Pancreas (tissue), 10 donors: ENCODE results near the gene AP3S1. TPM values are rescaled to one million over a fixed set of nuclear protein-coding genes. Genes with fewer than 3 reads are reported as not detected.
A peak's percentile ranks its signal among the peaks of the same experiment; 100 is the strongest.
"Not testable (repeated sequence)": the region's sequence is repeated elsewhere in the genome, so short reads cannot be mapped to it uniquely, and the experiment has no call there.

Source experiments
- ATAC-seq, 4 donors: fragments of 200-7000 bp; cut with Tn5 transposase; one replicate each; pipeline versions ENCODE4 v1.8.0 to v1.9.1; 2020; ENCODE audit warnings: mild to moderate bottlenecking in 4 of 4, moderate library complexity in 4 of 4
- DNase-seq, 6 donors: peaks; one replicate each; pipeline ENCODE4 v3.0.0-alpha.2; 2020
- FAIRE-seq: peaks from 2 replicates; lab custom pipeline; 2012; peaks lifted over from hg19 to GRCh38; lab: Jason Lieb, UNC
- H3K27ac ChIP-seq, 4 donors: fragments of 200-600 bp; sonication (generic); 1 replicate in 3 of 4; 2 replicates in 1 of 4; pipeline versions ENCODE4 v1.5.0 to v1.8.0; 2020
- H3K27me3 ChIP-seq, 4 donors: fragments of 200-600 bp; one replicate each; pipeline ENCODE4 v1.8.0; 2021
- H3K36me3 ChIP-seq, 3 donors: fragments of 200-600 bp; sonication (generic) in 1 of 3; one replicate each; pipeline versions ENCODE4 v1.5.0 to v1.8.0; 2020 to 2021
- H3K4me1 ChIP-seq, 3 donors: fragments of 200-600 bp; one replicate each; pipeline ENCODE4 v1.8.0; 2021
- H3K4me3 ChIP-seq, 4 donors: fragments of 200-600 bp; sonication (generic) in 2 of 4; one replicate each; pipeline versions ENCODE4 v1.5.0 to v1.8.0; 2020 to 2021
- H3K9me3 ChIP-seq, 4 donors: fragments of 200-600 bp; one replicate each; pipeline ENCODE4 v1.8.0; 2021
- WGBS, 2 donors: extraction: QIAGEN DNeasy Blood & Tissue Kit; methylation state at CpG; one replicate each; pipeline ENCODE4 v1.1.7; 2013; 5-methylcytosine and 5-hydroxymethylcytosine counted together
- intact Hi-C, 3 donors: fragments of 100-400 bp; cut with DNase I; formaldehyde crosslinking; loops; one replicate each; pipeline versions ENCODE4 v1.11.1 to v1.14.2; 2022
- polyA plus RNA-seq, 2 donors: library from polyadenylated mRNA; stranded (reverse); fragments of 200-250 nt; gene quantifications; one replicate each; pipeline ENCODE4 v1.2.3, GENCODE V29; 2013
- total RNA-seq, 6 donors: library from RNA; stranded (reverse); fragmentation: NEBNext Ultra II Directional in 4 of 6; extraction: Animal tissue kit (Norgen Biotek cat#: 25700) in 4 of 6; gene quantifications; one replicate each; pipeline versions ENCODE4 v1.2.1 to v1.2.4, GENCODE V29; 2021 to 2023
- TF ChIP-seq, protein P1 (sequence below), 4 donors: fragments of 200-600 bp; sonication (generic) in 3 of 4; IDR thresholded peaks; one replicate each; pipeline versions ENCODE4 v1.5.0 to v1.8.0; 2021; ENCODE audit warnings: antibody characterized with exemption in 4 of 4
- donor health status: healthy with polysubstance abuse.
- donor health status: DM: no; HTN: no; CAD: no; lungs with moderate emphysema.
- donor health status: DM: no; HTN: no; CAD: no.
- donor health status: control.
- donor health status: control.
- donor health status: Bipolar disorder and iron deficiency.
- donor health status: DM: yes; HTN: yes; CAD: no.
- donor health status: DM: no; HTN: no; CAD: no.
- donor health status: DM: no; HTN: no; CAD: no.
- donor health status: DM: yes; HTN: yes; CAD: no.

Gene AP3S1
- total and polyA plus RNA-seq, 8 donors, result 26.0 to 58.4 (median 47.9) TPM

GRCh38 chr5:115895821-115896220, 54.1 kb downstream of the AP3S1 start:
- no peaks in the 10 kb centered on the region for H3K4me1 ChIP-seq
- no peak for DNase-seq
- H3K27me3 ChIP-seq, result no peaks in the 10 kb centered on the region
- no peak overlapping the region for H3K4me3 ChIP-seq
- no peak for FAIRE-seq
- ATAC-seq, result no peak
- H3K27ac ChIP-seq, result no peak overlapping the region
- H3K36me3 ChIP-seq, result no peaks in the 10 kb centered on the region
- TF ChIP-seq, protein P1, sequence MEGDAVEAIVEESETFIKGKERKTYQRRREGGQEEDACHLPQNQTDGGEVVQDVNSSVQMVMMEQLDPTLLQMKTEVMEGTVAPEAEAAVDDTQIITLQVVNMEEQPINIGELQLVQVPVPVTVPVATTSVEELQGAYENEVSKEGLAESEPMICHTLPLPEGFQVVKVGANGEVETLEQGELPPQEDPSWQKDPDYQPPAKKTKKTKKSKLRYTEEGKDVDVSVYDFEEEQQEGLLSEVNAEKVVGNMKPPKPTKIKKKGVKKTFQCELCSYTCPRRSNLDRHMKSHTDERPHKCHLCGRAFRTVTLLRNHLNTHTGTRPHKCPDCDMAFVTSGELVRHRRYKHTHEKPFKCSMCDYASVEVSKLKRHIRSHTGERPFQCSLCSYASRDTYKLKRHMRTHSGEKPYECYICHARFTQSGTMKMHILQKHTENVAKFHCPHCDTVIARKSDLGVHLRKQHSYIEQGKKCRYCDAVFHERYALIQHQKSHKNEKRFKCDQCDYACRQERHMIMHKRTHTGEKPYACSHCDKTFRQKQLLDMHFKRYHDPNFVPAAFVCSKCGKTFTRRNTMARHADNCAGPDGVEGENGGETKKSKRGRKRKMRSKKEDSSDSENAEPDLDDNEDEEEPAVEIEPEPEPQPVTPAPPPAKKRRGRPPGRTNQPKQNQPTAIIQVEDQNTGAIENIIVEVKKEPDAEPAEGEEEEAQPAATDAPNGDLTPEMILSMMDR (IDR thresholded peaks at IDR 0.05), result no peak
- intact Hi-C loops, result no loop called here
- 93 to 96% methylated on average over 3 of the region's 3 CpGs for WGBS, 2 donors
- H3K9me3 ChIP-seq, result no peaks in the 10 kb centered on the region

- Histone ChIP-seq H3K9me3 (no peaks in the 10 kb centered on the region), H3K4me1 (no peaks in the 10 kb centered on the region), H3K27me3 (no peaks in the 10 kb centered on the region), H3K4me3 (no peak overlapping the region), H3K36me3 (no peaks in the 10 kb centered on the region), H3K27ac (no peak overlapping the region)
- FAIRE-seq, result no peak
- no peak for ATAC-seq
- whole genome bisulfite sequencing, 2 donors, result 96 to 99% methylated on average over 1 of the region's 1 CpG
- DNase-seq, result no peak
- intact Hi-C loops, result no loop called here
- TF ChIP-seq, protein P1 (IDR thresholded peaks at IDR 0.05), result no peak
Measured at GRCh38 chr5:115898656-115899055, 56.9 kb downstream of the AP3S1 start.

DNA sequence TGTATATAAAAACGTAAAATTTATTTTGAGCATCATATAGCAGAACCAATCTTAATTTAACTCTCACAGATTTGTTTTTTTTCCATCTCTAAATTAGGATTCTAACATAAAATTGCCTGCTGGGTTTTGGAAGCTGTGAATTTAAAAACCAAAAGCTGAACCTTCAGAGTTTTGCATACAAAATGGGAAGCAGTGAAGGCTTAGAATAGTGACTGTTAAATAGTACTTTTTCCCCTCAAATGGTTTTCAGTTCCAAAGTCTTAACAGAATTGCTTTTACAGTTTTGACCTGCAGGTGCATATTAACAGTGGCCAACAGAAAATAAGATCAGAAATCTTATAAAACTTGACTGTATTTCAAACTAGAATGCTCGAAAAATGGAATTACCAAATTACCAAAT, 65.4 kb downstream of the AP3S1 start:
- ATAC-seq (no peak), FAIRE-seq (no peak), DNase-seq (no peak)
- intact Hi-C loops, result no loop called here
- 88 to 89% methylated on average over 2 of the region's 2 CpGs for WGBS, 2 donors
- H3K36me3 ChIP-seq, result no peaks in the 10 kb centered on the region
- H3K4me1 ChIP-seq, result no peaks in the 10 kb centered on the region
- H3K4me3 ChIP-seq, result no peak overlapping the region
- no peaks in the 10 kb centered on the region for H3K9me3 ChIP-seq
- H3K27me3 ChIP-seq, result no peaks in the 10 kb centered on the region
- TF ChIP-seq, protein P1 (IDR thresholded peaks at IDR 0.05), result no peak
- H3K27ac ChIP-seq, result no peak overlapping the region

DNA sequence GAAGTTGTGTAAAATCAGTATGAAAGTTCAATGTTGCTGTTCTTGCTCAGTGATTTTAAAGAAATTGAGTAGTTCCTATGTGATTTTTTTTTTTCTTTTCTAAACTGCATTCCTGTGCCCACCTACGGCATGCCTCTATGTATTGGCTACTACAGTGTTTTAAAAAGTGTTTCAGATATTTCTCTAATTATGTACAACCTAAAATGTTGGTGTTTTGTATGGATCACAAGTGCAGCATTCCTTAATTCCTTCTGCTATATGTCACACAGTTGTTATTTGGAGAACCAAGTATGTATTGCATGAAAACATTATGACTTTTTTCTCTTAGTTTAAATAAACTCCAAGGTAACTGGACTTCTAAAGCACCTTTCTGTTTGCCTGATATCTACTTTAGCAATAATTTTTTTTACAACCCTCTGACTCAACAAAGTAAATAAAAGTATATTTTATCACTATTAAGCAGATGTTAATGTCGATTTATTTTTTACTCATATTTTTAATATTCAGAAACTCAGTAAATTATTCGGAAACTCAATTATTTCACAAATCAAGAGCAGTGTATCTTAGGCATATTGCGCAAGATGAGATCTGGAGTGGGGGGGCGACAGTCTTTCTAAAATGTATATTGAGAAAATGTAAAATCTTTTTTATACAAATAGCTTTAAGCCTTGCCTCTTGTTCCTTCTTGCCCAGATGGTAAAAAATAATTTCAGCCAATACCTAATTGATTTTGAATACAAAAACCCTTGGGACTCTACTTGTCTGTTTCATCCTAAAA, 72.1 kb downstream of the AP3S1 start:
- H3K27ac ChIP-seq, H3K4me3 ChIP-seq, H3K4me1 ChIP-seq, H3K36me3 ChIP-seq, H3K27me3 ChIP-seq, intact Hi-C loops, DNase-seq, H3K9me3 ChIP-seq: not testable (repeated sequence)
- peak in 2 of 4 donors; percentile 23 to 44 for ATAC-seq
- 79 to 80% methylated on average over 5 of the region's 5 CpGs for WGBS, 2 donors
- FAIRE-seq, result peak; percentile 91

- no peak overlapping the region for H3K4me3 ChIP-seq
- H3K27ac ChIP-seq, result no peak overlapping the region
- H3K9me3 ChIP-seq, result no peaks in the 10 kb centered on the region
- DNase-seq (no peak), ATAC-seq (no peak), FAIRE-seq (no peak)
- intact Hi-C loops, result no loop called here
- TF ChIP-seq, protein P1 (IDR thresholded peaks at IDR 0.05), result no peak
- no peaks in the 10 kb centered on the region for H3K27me3 ChIP-seq
- no peaks in the 10 kb centered on the region for H3K4me1 ChIP-seq
- WGBS, 2 donors, result 75 to 78% methylated on average over 3 of the region's 3 CpGs
- H3K36me3 ChIP-seq, result no peaks in the 10 kb centered on the region
Measured at GRCh38 chr5:115920171-115920725, 78.5 kb downstream of the AP3S1 start.

GRCh38 chr5:115928578-115929407, 87.1 kb downstream of the AP3S1 start:
- H3K4me1 ChIP-seq, intact Hi-C loops, DNase-seq, ATAC-seq, H3K4me3 ChIP-seq, H3K27me3 ChIP-seq, FAIRE-seq, H3K27ac ChIP-seq, H3K9me3 ChIP-seq, H3K36me3 ChIP-seq: not testable (repeated sequence)
- WGBS, 2 donors, result 88 to 97% methylated on average over 12 of the region's 12 CpGs

DNA sequence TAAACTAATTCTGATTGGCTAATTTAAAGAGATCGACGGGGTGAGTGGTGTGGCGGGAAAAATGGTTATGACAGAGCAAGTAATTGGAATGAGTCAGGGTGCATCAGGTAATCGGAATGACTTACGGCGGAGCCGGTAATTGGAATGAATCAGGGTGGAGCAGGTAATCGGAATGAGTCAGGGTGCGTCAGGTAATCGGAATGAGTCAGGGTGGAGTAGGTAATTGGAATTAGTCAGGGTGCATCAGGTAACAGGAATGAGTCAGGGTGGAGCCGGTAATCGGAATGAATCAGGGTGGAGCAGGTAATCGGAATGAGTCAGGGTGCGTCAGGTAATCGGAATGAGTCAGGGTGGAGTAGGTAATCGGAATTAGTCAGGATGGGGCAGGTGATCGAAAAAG, 88.4 kb downstream of the AP3S1 start:
- intact Hi-C loops, H3K4me3 ChIP-seq, ATAC-seq, H3K36me3 ChIP-seq, H3K4me1 ChIP-seq, H3K27ac ChIP-seq, H3K27me3 ChIP-seq, FAIRE-seq, H3K9me3 ChIP-seq, DNase-seq: not testable (repeated sequence)
- 94 to 96% methylated on average over 17 of the region's 17 CpGs for WGBS, 2 donors
